NB4 (cell line): Measurements from ENCODE around the gene KLK15.

ENCODE experiments used
- DNase-seq: peaks from one replicate; pipeline ENCODE4 v3.0.0; 2010; ENCODE audit warnings: low read depth
- H3K4me3 ChIP-seq: one replicate; pipeline ENCODE4 v1.5.1; 2011; ENCODE audit warnings: mild to moderate bottlenecking, low read depth, low read length, moderate library complexity
- MAX ChIP-seq: IDR thresholded peaks from 2 replicates; pipeline ENCODE4 v1.6.1; 2011; ENCODE audit warnings: low read depth, low read length
- MYC ChIP-seq: IDR thresholded peaks from 2 replicates; pipeline ENCODE4 v1.6.1; 2011; ENCODE audit warnings: low read depth, low read length
- POLR2A ChIP-seq: IDR thresholded peaks from 2 replicates; pipeline ENCODE4 v1.6.1; 2011; ENCODE audit warnings: mild to moderate bottlenecking; ENCODE audit not compliant: insufficient read length; ENCODE audit errors: extremely low read depth
- TF ChIP-seq, protein P1 (sequence below): IDR thresholded peaks from one replicate; pipeline ENCODE4 v1.5.1; 2012; ENCODE audit warnings: low read depth, low read length

The KLK15 gene, protein sequence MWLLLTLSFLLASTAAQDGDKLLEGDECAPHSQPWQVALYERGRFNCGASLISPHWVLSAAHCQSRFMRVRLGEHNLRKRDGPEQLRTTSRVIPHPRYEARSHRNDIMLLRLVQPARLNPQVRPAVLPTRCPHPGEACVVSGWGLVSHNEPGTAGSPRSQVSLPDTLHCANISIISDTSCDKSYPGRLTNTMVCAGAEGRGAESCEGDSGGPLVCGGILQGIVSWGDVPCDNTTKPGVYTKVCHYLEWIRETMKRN

DNA sequence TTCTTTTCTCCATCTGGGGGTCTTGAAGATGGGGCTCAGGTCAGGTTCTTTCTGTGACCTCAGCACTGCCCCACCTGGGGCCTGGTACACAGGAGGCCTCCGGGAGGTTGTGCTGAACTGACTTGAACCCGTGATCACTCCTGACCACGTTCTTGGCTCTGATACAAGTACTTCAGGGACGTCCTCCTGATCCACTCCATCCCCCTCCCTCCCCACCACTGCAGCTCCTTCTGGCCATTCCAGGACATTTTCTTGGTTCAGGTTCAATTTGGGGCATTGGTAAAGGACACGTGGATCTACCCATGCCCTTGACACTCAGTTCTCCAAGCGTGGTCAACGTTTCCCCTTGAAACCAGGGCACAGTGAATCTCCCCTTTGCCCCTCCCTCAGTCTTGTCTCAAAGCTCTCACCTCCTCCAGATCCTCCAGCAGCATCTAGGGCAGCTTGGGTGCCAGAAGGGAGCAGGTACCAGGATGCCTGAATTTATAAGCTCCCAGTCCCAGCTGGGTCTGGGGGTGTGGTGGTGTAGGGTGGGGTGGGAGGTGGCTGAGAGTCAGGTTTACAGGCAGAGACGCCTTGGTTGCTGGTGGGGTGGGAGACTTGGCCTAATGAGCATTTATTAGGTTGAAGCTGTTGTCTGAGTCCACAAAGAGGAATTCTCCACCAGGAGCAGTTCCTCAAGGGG is at the start of gene KLK15:
Gene KLK15 (minus strand): TSS at position 458 of the 685 bp plus-strand sequence. CDS start 2,082 bp downstream, outside the sequence.
- no peak within 1 kb of the TSS for H3K4me3 ChIP-seq
- no peak for TF ChIP-seq MYC
- DNase-seq: no peak

DNA sequence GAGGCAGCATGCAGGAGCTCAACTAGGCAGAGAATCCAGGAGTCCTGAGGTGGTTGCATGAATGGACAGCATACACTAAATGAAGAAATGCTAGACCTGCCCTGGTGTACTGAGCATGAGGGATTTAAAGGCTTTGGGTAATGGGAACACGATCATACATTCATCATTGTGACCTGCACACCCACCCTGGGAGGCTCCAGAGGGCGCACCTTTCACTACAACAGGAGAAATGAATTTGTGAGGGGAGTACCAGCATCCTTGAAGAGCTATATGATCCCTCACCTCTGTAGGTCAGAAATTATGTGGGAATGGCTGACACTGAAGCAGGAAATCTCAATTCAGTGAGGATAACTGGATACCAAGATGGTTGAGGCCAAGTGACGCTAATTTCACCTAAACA is 48.8 kb upstream of the KLK15 start:
- no peak overlapping the region for H3K4me3 ChIP-seq
- DNase-seq: no peak
- TF ChIP-seq MYC (no peak), POLR2A (no peak), MAX (no peak)
- TF ChIP-seq, protein P1, sequence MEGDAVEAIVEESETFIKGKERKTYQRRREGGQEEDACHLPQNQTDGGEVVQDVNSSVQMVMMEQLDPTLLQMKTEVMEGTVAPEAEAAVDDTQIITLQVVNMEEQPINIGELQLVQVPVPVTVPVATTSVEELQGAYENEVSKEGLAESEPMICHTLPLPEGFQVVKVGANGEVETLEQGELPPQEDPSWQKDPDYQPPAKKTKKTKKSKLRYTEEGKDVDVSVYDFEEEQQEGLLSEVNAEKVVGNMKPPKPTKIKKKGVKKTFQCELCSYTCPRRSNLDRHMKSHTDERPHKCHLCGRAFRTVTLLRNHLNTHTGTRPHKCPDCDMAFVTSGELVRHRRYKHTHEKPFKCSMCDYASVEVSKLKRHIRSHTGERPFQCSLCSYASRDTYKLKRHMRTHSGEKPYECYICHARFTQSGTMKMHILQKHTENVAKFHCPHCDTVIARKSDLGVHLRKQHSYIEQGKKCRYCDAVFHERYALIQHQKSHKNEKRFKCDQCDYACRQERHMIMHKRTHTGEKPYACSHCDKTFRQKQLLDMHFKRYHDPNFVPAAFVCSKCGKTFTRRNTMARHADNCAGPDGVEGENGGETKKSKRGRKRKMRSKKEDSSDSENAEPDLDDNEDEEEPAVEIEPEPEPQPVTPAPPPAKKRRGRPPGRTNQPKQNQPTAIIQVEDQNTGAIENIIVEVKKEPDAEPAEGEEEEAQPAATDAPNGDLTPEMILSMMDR: no peak

DNA sequence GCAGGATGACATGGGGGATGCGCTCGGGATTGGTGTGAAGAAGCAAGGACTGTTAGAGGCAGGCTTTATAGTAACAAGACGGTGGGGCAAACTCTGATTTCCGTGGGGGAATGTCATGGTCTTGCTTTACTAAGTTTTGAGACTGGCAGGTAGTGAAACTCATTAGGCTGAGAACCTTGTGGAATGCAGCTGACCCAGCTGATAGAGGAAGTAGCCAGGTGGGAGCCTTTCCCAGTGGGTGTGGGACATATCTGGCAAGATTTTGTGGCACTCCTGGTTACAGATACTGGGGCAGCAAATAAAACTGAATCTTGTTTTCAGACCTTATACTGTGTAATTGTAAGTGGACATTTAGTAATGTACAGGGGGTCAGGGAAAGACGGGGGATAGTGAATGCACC is 46.9 kb upstream of the KLK15 start:
- TF ChIP-seq MAX: no peak
- TF ChIP-seq, protein P1: no peak
- TF ChIP-seq POLR2A: no peak
- TF ChIP-seq MYC: no peak
- no peak for DNase-seq
- no peak overlapping the region for H3K4me3 ChIP-seq

DNA sequence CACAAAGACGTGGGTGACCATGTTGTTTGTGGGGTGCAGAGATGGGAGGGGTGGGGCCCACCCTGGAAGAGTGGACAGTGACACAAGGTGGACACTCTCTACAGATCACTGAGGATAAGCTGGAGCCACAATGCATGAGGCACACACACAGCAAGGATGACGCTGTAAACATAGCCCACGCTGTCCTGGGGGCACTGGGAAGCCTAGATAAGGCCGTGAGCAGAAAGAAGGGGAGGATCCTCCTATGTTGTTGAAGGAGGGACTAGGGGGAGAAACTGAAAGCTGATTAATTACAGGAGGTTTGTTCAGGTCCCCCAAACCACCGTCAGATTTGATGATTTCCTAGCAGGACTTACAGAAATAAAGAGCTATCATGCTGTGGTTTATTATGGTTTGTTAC is 45.5 kb upstream of the KLK15 start:
- no peak for DNase-seq
- no peak overlapping the region for H3K4me3 ChIP-seq
- no peak for TF ChIP-seq MAX
- TF ChIP-seq POLR2A: no peak
- no peak for TF ChIP-seq MYC
- TF ChIP-seq, protein P1: no peak

- TF ChIP-seq POLR2A (no peak), MAX (no peak), MYC (no peak)
- TF ChIP-seq, protein P1: no peak
- H3K4me3 ChIP-seq: no peak overlapping the region
- no peak for DNase-seq
These were observed 44.0 kb upstream of the KLK15 start for GRCh38 chr19:50877338-50877737.

DNA sequence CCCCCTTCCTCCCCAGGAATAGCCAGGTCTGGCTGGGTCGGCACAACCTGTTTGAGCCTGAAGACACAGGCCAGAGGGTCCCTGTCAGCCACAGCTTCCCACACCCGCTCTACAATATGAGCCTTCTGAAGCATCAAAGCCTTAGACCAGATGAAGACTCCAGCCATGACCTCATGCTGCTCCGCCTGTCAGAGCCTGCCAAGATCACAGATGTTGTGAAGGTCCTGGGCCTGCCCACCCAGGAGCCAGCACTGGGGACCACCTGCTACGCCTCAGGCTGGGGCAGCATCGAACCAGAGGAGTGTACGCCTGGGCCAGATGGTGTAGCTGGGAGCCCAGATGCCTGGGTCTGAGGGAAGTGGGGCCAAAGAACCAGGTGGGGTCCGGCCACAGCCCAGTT is 43.1 kb upstream of the KLK15 start:
- H3K4me3 ChIP-seq: no peak overlapping the region
- TF ChIP-seq MYC (no peak), MAX (no peak)

More for the DNA sequence above, 43.1 kb upstream of the KLK15 start:
- DNase-seq: no peak
